Fibroblast of lung (primary cell): ENCODE data around the gene HRH1.

Experiments used
- EZH2 ChIP-seq: IDR thresholded peaks from 2 replicates; pipeline ENCODE4 v1.5.1; 2012; ENCODE audit warnings: low read length, control low read depth, mild to moderate bottlenecking; ENCODE audit errors: missing control alignments
- TF ChIP-seq, protein P1 (sequence below), 2 donors: IDR thresholded peaks in 1 of 2; conservative IDR thresholded peaks in 1 of 2; 1 replicate in 1 of 2; 2 replicates in 1 of 2; pipeline ENCODE4 v1.5.1; 2011 to 2012; ENCODE audit warnings: low read length in 2 of 2, control low read depth in 1 of 2, inconsistent platforms in 1 of 2, low read depth in 1 of 2, mild to moderate bottlenecking in 1 of 2

DNA sequence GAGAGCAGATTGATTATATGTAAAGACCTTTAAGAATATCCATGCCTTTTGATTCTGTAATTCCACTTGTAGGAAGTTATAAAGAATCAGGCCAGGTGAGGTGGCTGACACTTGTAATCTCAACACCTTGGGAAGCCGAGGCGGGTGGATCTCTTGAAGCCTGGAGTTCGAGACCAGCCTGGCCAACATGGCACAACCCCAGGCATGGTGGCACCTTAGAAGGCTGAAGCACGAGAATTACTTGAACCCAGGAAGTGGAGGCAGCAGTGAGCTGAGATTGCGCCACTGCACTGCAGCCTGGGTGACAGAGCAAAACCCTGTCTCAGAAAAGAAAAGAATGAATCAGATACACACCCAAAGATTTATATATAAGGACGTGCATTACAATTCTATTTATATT is 33.9 kb downstream of the HRH1 start:
- TF ChIP-seq, protein P1, sequence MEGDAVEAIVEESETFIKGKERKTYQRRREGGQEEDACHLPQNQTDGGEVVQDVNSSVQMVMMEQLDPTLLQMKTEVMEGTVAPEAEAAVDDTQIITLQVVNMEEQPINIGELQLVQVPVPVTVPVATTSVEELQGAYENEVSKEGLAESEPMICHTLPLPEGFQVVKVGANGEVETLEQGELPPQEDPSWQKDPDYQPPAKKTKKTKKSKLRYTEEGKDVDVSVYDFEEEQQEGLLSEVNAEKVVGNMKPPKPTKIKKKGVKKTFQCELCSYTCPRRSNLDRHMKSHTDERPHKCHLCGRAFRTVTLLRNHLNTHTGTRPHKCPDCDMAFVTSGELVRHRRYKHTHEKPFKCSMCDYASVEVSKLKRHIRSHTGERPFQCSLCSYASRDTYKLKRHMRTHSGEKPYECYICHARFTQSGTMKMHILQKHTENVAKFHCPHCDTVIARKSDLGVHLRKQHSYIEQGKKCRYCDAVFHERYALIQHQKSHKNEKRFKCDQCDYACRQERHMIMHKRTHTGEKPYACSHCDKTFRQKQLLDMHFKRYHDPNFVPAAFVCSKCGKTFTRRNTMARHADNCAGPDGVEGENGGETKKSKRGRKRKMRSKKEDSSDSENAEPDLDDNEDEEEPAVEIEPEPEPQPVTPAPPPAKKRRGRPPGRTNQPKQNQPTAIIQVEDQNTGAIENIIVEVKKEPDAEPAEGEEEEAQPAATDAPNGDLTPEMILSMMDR (conservative IDR thresholded peaks at IDR 0.05 in 1 of 2, IDR thresholded peaks at IDR 0.05 in 1 of 2; ENCODE audit: low read depth in 1 of 2, low read length in 2 of 2): no peak
- no peak for TF ChIP-seq EZH2
